ENCODE results near the gene ZBED3. TPM values are rescaled to one million over a fixed set of nuclear protein-coding genes. Genes with fewer than 3 reads are reported as not detected.

ZBED3 gene
- total and polyA plus RNA-seq, 2 of the 8 experiments (the other 6 are each of a cell fraction or from before 2014, with no cell fraction given): 7.9 to 9.4 TPM

DNA sequence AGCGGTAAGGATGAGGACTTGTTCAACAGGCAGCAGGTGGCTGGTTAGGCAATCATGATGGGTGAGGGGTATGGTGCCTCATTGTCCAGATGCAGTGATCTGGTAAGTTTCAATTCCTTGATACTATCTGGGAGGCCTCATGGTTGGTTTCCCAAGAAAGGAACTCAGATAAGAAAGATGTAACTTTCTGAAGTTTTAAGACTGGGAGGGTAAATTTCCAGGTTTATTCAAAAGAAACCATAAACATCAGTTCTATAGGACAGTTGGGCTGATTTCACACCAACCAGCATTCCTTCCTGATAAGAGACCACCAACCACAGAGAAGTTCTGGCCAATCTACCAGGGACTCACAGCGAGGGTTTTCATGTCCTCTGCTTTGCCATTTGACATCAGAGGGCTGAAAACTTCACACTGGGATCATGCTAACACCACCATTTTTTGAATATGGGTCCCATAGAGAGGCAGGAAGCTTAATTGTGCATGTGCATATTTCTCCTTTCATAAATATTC, 57.7 kb downstream of the ZBED3 start:
- H2AFZ ChIP-seq (ENCODE audit: low read length): no peak overlapping the region
- H3K36me3 ChIP-seq (ENCODE audit: control insufficient read depth in 2 of 4, insufficient read depth in 4 of 4, low read length in 3 of 4): peaks cover 0 to 3% (median 1%) of the 10 kb centered on the region in 4 experiments; a peak in 2 of 8 replicates
- ChIA-PET POLR2A (ENCODE audit: partially characterized antibody) (interaction anchor here (1.5 to 1.9 kb wide), 5 partner anchors 11 to 225 kb away, joined by 3 to 17 read pairs (median 4); partner anchors contain the start of gene ZBED3), CTCF (ENCODE audit: partially characterized antibody) (interaction anchor here (1.2 to 1.9 kb wide), 3 partner anchors 48 to 115 kb away, joined by 3 to 5 read pairs (median 4); no protein-coding TSS in a partner anchor)
- no peak for DNase-seq (ENCODE audit: low read depth in 1 of 2, low spot score in 2 of 2)
- TF ChIP-seq BACH1 (IDR thresholded peaks at IDR 0.05; ENCODE audit: low read length) (no peak), POU5F1 (IDR thresholded peaks at IDR 0.05; ENCODE audit: low read depth, low read length) (no peak), TAF1 (IDR thresholded peaks at IDR 0.05; ENCODE audit: low read depth, low read length) (no peak), TEAD4 (IDR thresholded peaks at IDR 0.05; ENCODE audit: low read depth, low read length) (no peak), ASH2L (IDR thresholded peaks at IDR 0.05; ENCODE audit: low read length) (no peak)
- H2BK15ac ChIP-seq (ENCODE audit: low read length): no peak overlapping the region
- no peak overlapping the region for H2BK120ac ChIP-seq (replicated peaks; ENCODE audit: low read depth, low read length)
- no peak overlapping the region for H3K14ac ChIP-seq (ENCODE audit: insufficient read length)
- peaks cover 0 to 7% (median 3%) of the 10 kb centered on the region in 4 experiments; a peak in 4 of 7 replicates for H3K27me3 ChIP-seq (replicated peaks in 1 of 4; ENCODE audit: control insufficient read depth in 3 of 4, extremely low read depth in 1 of 4, insufficient read depth in 3 of 4, low read length in 3 of 4)
- H3K23me2 ChIP-seq (ENCODE audit: low read depth, low read length): peaks cover 5% of the 10 kb centered on the region; the same call in 1 of the 2 replicates
- no peak overlapping the region for H4K8ac ChIP-seq (ENCODE audit: extremely low read depth, insufficient read depth, low read length)
- H4K5ac ChIP-seq (ENCODE audit: insufficient read length, low read depth, low read length): no peak overlapping the region
- H3K79me2 ChIP-seq (ENCODE audit: control insufficient read depth in 1 of 2, insufficient read depth in 2 of 2, low read length in 2 of 2): no peaks in the 10 kb centered on the region
- H3K4ac ChIP-seq (replicated peaks; ENCODE audit: insufficient read length, low read depth, low read length): no peak overlapping the region
- no peaks in the 10 kb centered on the region; the same call in 1 of the 2 replicates for H3K79me1 ChIP-seq (ENCODE audit: low read depth, low read length)
- H2BK5ac ChIP-seq (ENCODE audit: low read depth, low read length): no peak overlapping the region
- peaks cover 17 to 18% of the 10 kb centered on the region in 2 experiments for H3K9me3 ChIP-seq (ENCODE audit: insufficient read depth in 2 of 2, low read depth in 1 of 2, low read length in 1 of 2)
- no peak overlapping the region for H3K18ac ChIP-seq (ENCODE audit: extremely low read depth, low read length)
- H3K4me2 ChIP-seq (ENCODE audit: insufficient read depth in 1 of 2, low read depth in 2 of 2, low read length in 2 of 2): peak overlapping the region in 1 of 2 experiments; percentile 66; a peak in 1 of 4 replicates
- no peak overlapping the region for H2BK20ac ChIP-seq (ENCODE audit: low read length)
- H3K4me1 ChIP-seq (replicated peaks in 1 of 4; ENCODE audit: control insufficient read depth in 3 of 4, insufficient read depth in 4 of 4, low read length in 3 of 4): peaks cover 0 to 7% (median 0%) of the 10 kb centered on the region in 4 experiments; a peak in 1 of 7 replicates
- H3K27ac ChIP-seq (ENCODE audit: low read depth, low read length): no peak overlapping the region
- 94% methylated on average over 2 of the region's 2 CpGs; no CpG with 5 or more reads in 1 of the 2 experiments for WGBS, 2 experiments (ENCODE audit: extremely low coverage in 1 of 2, insufficient coverage in 1 of 2, insufficient read length in 1 of 2, insufficient replicate concordance in 2 of 2, low coverage in 1 of 2, low lambda C conversion rate in 2 of 2, missing lambda C conversion rate in 1 of 2)
- no peak for FAIRE-seq
- peak overlapping the region in 1 of 4 experiments; percentile 76; a peak in 1 of 8 replicates for H3K4me3 ChIP-seq (ENCODE audit: extremely low read depth in 1 of 4, insufficient read depth in 2 of 4, low read depth in 3 of 4, low read length in 4 of 4)
- H2AK5ac ChIP-seq (ENCODE audit: low read depth, low read length): no peak overlapping the region
- no peak overlapping the region for H2BK12ac ChIP-seq (ENCODE audit: low read depth, low read length)
- H3K9ac ChIP-seq (replicated peaks in 1 of 4; ENCODE audit: extremely low read depth in 1 of 4, low read depth in 3 of 4, low read length in 3 of 4): no peak overlapping the region
- no peak overlapping the region for H3K23ac ChIP-seq (ENCODE audit: insufficient read length)
- H4K20me1 ChIP-seq (replicated peaks in 1 of 2; ENCODE audit: control insufficient read depth in 1 of 2, insufficient read depth in 2 of 2, low read length in 2 of 2): peaks cover 2 to 4% of the 10 kb centered on the region in 2 experiments
- no peak overlapping the region for H3K56ac ChIP-seq (replicated peaks; ENCODE audit: insufficient read length, low read depth, low read length)
- H4K91ac ChIP-seq (replicated peaks; ENCODE audit: insufficient read length, low read length): no peak overlapping the region
